GM12878 (cell line): Measurements from ENCODE around the gene EDEM3.
A peak's percentile ranks its signal among the peaks of the same experiment; 100 is the strongest.

Experiments used
- CREM ChIP-seq: IDR thresholded peaks from 2 replicates; pipeline ENCODE4 v1.6.1; 2014; ENCODE audit warnings: antibody characterized with exemption, low read depth
- CTCF ChIP-seq, 3 experiments: IDR thresholded peaks in 2 of 3; conservative IDR thresholded peaks in 1 of 3; 2 replicates each; pipeline ENCODE4 v1.5.1; 2011; ENCODE audit warnings: low read depth in 3 of 3, low read length in 3 of 3, mild to moderate bottlenecking in 3 of 3, control low read depth in 2 of 3, moderate library complexity in 2 of 3, inconsistent platforms in 1 of 3, mixed read lengths in 1 of 3; ENCODE audit not compliant: control insufficient read depth in 2 of 3, insufficient read depth in 1 of 3; ENCODE audit errors: extremely low read depth in 1 of 3
- EP300 ChIP-seq, 2 experiments: fragments of 150-350 bp in 1 of 2; IDR thresholded peaks; 2 replicates each; pipeline ENCODE4 v1.6.1; 2011 to 2012; ENCODE audit warnings: low read depth in 2 of 2, low read length in 2 of 2, borderline replicate concordance in 1 of 2, improper control_type of control experiment in 1 of 2, inconsistent platforms in 1 of 2; ENCODE audit not compliant: control insufficient read depth in 1 of 2
- FOS ChIP-seq: IDR thresholded peaks from 3 replicates; pipeline ENCODE4 v1.6.1; 2011; ENCODE audit warnings: borderline replicate concordance; ENCODE audit not compliant: insufficient read length; ENCODE audit errors: extremely low read depth
- HCFC1 ChIP-seq: fragments of 150-350 bp; IDR thresholded peaks from 2 replicates; pipeline ENCODE4 v1.6.1; 2014; ENCODE audit warnings: low read length
- IRF5 ChIP-seq: fragments of 450-650 bp; IDR thresholded peaks from 2 replicates; pipeline ENCODE4 v1.6.1; 2017; ENCODE audit warnings: borderline replicate concordance
- KAT2A ChIP-seq: conservative IDR thresholded peaks from 2 replicates; pipeline ENCODE4 v1.6.1; 2011; ENCODE audit warnings: low read depth, low read length; ENCODE audit not compliant: control insufficient read depth
- MTA3 ChIP-seq: IDR thresholded peaks from 2 replicates; pipeline ENCODE4 v1.6.1; 2012; ENCODE audit warnings: low read length, inconsistent platforms, borderline replicate concordance
- NFIC ChIP-seq: IDR thresholded peaks from 2 replicates; pipeline ENCODE4 v1.6.1; 2012; ENCODE audit warnings: low read depth, mild to moderate bottlenecking, inconsistent platforms, low read length, moderate library complexity
- NRF1 ChIP-seq: conservative IDR thresholded peaks from 2 replicates; pipeline ENCODE4 v1.6.1; 2011; ENCODE audit warnings: mild to moderate bottlenecking, low read depth, low read length, improper control_type of control experiment
- POLR2A ChIP-seq: IDR thresholded peaks from 2 replicates; pipeline ENCODE4 v1.6.1; 2011; ENCODE audit warnings: low read depth, mild to moderate bottlenecking, low read length
- RAD21 ChIP-seq: IDR thresholded peaks from 2 replicates; pipeline ENCODE4 v1.6.1; 2011; ENCODE audit warnings: mild to moderate bottlenecking, low read depth, low read length, moderate library complexity; ENCODE audit not compliant: insufficient read depth
- TF ChIP-seq, protein P1 (sequence below): fragments of 450-650 bp; IDR thresholded peaks from 2 replicates; pipeline ENCODE4 v1.6.1; 2017; ENCODE audit warnings: mild to moderate bottlenecking
- TF ChIP-seq, protein P2 (sequence below): IDR thresholded peaks from 2 replicates; pipeline ENCODE4 v1.6.1; 2011; ENCODE audit warnings: low read depth, low read length, improper control_type of control experiment, borderline replicate concordance

- TF ChIP-seq MTA3 (no peak), CTCF (IDR thresholded peaks at IDR 0.05 in 2 of 3, conservative IDR thresholded peaks at IDR 0.05 in 1 of 3; ENCODE audit: control insufficient read depth in 2 of 3, extremely low read depth in 1 of 3, insufficient read depth in 1 of 3, low read depth in 3 of 3, low read length in 3 of 3) (no peak), EP300 (IDR thresholded peaks at IDR 0.05; ENCODE audit: borderline replicate concordance in 1 of 2, control insufficient read depth in 1 of 2, low read depth in 2 of 2, low read length in 2 of 2) (peak; percentile 85 to 87), POLR2A (no peak), KAT2A (no peak), IRF5 (no peak), HCFC1 (no peak), NFIC (peak; percentile 84), NRF1 (no peak), CREM (peak; percentile 32; the same call in 1 of the 2 replicates), FOS (no peak), RAD21 (no peak)
- TF ChIP-seq, protein P1, sequence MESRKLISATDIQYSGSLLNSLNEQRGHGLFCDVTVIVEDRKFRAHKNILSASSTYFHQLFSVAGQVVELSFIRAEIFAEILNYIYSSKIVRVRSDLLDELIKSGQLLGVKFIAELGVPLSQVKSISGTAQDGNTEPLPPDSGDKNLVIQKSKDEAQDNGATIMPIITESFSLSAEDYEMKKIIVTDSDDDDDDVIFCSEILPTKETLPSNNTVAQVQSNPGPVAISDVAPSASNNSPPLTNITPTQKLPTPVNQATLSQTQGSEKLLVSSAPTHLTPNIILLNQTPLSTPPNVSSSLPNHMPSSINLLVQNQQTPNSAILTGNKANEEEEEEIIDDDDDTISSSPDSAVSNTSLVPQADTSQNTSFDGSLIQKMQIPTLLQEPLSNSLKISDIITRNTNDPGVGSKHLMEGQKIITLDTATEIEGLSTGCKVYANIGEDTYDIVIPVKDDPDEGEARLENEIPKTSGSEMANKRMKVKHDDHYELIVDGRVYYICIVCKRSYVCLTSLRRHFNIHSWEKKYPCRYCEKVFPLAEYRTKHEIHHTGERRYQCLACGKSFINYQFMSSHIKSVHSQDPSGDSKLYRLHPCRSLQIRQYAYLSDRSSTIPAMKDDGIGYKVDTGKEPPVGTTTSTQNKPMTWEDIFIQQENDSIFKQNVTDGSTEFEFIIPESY, result no peak
- TF ChIP-seq, protein P2, sequence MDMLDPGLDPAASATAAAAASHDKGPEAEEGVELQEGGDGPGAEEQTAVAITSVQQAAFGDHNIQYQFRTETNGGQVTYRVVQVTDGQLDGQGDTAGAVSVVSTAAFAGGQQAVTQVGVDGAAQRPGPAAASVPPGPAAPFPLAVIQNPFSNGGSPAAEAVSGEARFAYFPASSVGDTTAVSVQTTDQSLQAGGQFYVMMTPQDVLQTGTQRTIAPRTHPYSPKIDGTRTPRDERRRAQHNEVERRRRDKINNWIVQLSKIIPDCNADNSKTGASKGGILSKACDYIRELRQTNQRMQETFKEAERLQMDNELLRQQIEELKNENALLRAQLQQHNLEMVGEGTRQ, result no peak
These were observed 11.4 kb downstream of the EDEM3 start for GRCh38 chr1:184743062-184743756.
